Retinal pigment epithelial cell (primary cell): Measurements from ENCODE around the gene MRPS14.

Experiments
- DNase-seq: peaks from one replicate; pipeline ENCODE4 v3.0.0-alpha.2; 2010; ENCODE audit warnings: low read depth
- H3K4me3 ChIP-seq: 2 replicates; pipeline ENCODE4 v1.5.1; 2011; ENCODE audit warnings: mild to moderate bottlenecking, low read length, control low read depth, moderate library complexity
- CTCF ChIP-seq: conservative IDR thresholded peaks from 2 replicates; pipeline ENCODE4 v1.5.1; 2011; ENCODE audit warnings: low read depth, low read length, control low read depth, inconsistent platforms

Gene MRPS14

GRCh38 chr1:174964261-174964971 lies 58.8 kb downstream of the MRPS14 start:
- no peak overlapping the region for H3K4me3 ChIP-seq
- no peak for DNase-seq
- no peak for TF ChIP-seq CTCF

GRCh38 chr1:174963529-174964125 lies 59.6 kb downstream of the MRPS14 start:
- no peak for TF ChIP-seq CTCF
- no peak overlapping the region for H3K4me3 ChIP-seq
- DNase-seq: no peak
